Measurements from ENCODE around the gene DNAH9. TPM values are rescaled to one million over a fixed set of nuclear protein-coding genes. Genes with fewer than 3 reads are reported as not detected.

Gene DNAH9
- total and polyA plus RNA-seq, 2 of the 8 experiments (the other 6 are each of a cell fraction or from before 2014, with no cell fraction given), result 0.21 to 0.86 TPM

DNA sequence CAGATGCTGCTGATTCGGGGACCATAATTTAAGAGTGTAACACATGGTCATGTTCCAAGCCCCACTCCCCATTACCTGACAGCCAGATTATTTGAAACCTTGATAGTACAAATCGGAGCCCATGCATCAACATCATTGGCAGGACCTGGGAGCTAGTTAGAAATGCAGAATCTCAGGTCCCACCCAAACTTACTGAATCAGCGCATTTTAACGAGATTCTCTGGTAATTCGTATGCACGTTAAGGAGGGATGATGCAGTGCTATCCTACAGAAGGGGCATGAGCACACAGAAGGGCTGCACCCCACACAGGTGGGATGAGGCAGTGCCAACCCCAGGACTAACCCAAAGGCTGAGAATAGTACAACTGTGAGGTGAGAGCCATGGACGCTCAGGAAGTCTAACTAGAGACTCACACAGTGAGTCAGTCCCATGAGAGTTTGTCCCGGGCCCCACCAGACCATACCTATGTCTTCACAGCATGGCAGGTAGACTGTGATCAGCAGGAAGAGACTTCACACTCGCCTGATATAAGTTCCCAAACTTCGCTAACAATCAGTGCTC is 334.1 kb downstream of the DNAH9 start (continued):
- TF ChIP-seq RAD21 (IDR thresholded peaks at IDR 0.05 in 1 of 2, conservative IDR thresholded peaks at IDR 0.05 in 1 of 2; ENCODE audit: low read depth in 2 of 2, low read length in 2 of 2), result no peak
- TF ChIP-seq, protein P1, sequence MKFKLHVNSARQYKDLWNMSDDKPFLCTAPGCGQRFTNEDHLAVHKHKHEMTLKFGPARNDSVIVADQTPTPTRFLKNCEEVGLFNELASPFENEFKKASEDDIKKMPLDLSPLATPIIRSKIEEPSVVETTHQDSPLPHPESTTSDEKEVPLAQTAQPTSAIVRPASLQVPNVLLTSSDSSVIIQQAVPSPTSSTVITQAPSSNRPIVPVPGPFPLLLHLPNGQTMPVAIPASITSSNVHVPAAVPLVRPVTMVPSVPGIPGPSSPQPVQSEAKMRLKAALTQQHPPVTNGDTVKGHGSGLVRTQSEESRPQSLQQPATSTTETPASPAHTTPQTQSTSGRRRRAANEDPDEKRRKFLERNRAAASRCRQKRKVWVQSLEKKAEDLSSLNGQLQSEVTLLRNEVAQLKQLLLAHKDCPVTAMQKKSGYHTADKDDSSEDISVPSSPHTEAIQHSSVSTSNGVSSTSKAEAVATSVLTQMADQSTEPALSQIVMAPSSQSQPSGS (IDR thresholded peaks at IDR 0.05; ENCODE audit: low read length), result no peak

Measured in H1 (cell line).